Measurements from ENCODE around the gene TRAPPC2B. TPM values are rescaled to one million over a fixed set of nuclear protein-coding genes. Genes with fewer than 3 reads are reported as not detected.
"Not testable (repeated sequence)": the region's sequence is repeated elsewhere in the genome, so short reads cannot be mapped to it uniquely, and the experiment has no call there.

Gene TRAPPC2B
- total RNA-seq, 2 experiments from 2014 or later: 9.8 to 19.3 TPM

- CTCF ChIA-PET (ENCODE audit: unreplicated experiment): no interaction called here
- H3K79me2 ChIP-seq (ENCODE audit: insufficient read depth, low read depth, low read length): peaks cover 6% of the 10 kb centered on the region; the same call in 1 of the 2 replicates
- no peaks in the 10 kb centered on the region for H4K20me1 ChIP-seq (ENCODE audit: insufficient read depth, low read length)
- H3K36me3 ChIP-seq (ENCODE audit: insufficient read depth, low read length): no peaks in the 10 kb centered on the region
- no peak for DNase-seq (ENCODE audit: low spot score)
- BruUV-seq (replicated peaks): no TSS peak
- no peak overlapping the region for H3K27ac ChIP-seq (ENCODE audit: low read depth, low read length, poor library complexity, severe bottlenecking)
- H3K9me3 ChIP-seq (ENCODE audit: low read length): no peaks in the 10 kb centered on the region
- peaks cover 12% of the 10 kb centered on the region for H3K4me1 ChIP-seq (ENCODE audit: insufficient read depth, low read length, poor library complexity, severe bottlenecking)
- H3K9me2 ChIP-seq (ENCODE audit: insufficient read depth, low read length): no peaks in the 10 kb centered on the region
- H3K4me2 ChIP-seq (ENCODE audit: low read length): no peak overlapping the region
- intact Hi-C loops (cut with micrococcal nuclease; ENCODE audit: unreplicated experiment): no loop called here
- TF ChIP-seq CTCF (conservative IDR thresholded peaks at IDR 0.05; ENCODE audit: low read length) (no peak), EZH2phosphoT487 (IDR thresholded peaks at IDR 0.05; ENCODE audit: borderline replicate concordance, low read depth, low read length) (no peak)
- H2AFZ ChIP-seq (ENCODE audit: low read length): no peak overlapping the region
- POLR2A ChIA-PET: interaction anchor here (0.6 to 0.7 kb wide), 3 partner anchors 16 to 305 kb away, joined by 3 to 4 read pairs (median 4); no protein-coding TSS in a partner anchor
- no peak overlapping the region for H3K4me3 ChIP-seq (ENCODE audit: low read depth, low read length, poor library complexity, severe bottlenecking)
Observed at GRCh38 chr19:57366776-57367175, 3.4 kb downstream of the TRAPPC2B start.

GRCh38 chr19:57374179-57374578 lies 10.8 kb downstream of the TRAPPC2B start:
- no peaks in the 10 kb centered on the region for H3K79me2 ChIP-seq (ENCODE audit: insufficient read depth, low read depth, low read length)
- no peaks in the 10 kb centered on the region for H3K9me2 ChIP-seq (ENCODE audit: insufficient read depth, low read length)
- intact Hi-C loops (cut with micrococcal nuclease; ENCODE audit: unreplicated experiment): no loop called here
- H3K4me2 ChIP-seq (ENCODE audit: low read length): no peak overlapping the region
- CTCF ChIA-PET (ENCODE audit: unreplicated experiment): no interaction called here
- H3K4me1 ChIP-seq (ENCODE audit: insufficient read depth, low read length, poor library complexity, severe bottlenecking): no peaks in the 10 kb centered on the region
- H3K36me3 ChIP-seq (ENCODE audit: insufficient read depth, low read length): peaks cover 56% of the 10 kb centered on the region
- TF ChIP-seq EZH2phosphoT487 (IDR thresholded peaks at IDR 0.05; ENCODE audit: borderline replicate concordance, low read depth, low read length): no peak
- no peak for TF ChIP-seq CTCF (conservative IDR thresholded peaks at IDR 0.05; ENCODE audit: low read length)
- peaks cover 22% of the 10 kb centered on the region for H3K9me3 ChIP-seq (ENCODE audit: low read length)
- no peak for DNase-seq (ENCODE audit: low spot score)
- H2AFZ ChIP-seq (ENCODE audit: low read length): no peak overlapping the region
- H3K27ac ChIP-seq (ENCODE audit: low read depth, low read length, poor library complexity, severe bottlenecking): no peak overlapping the region
- no TSS peak for BruUV-seq (replicated peaks)
- POLR2A ChIA-PET: no interaction called here
- H3K4me3 ChIP-seq (ENCODE audit: low read depth, low read length, poor library complexity, severe bottlenecking): no peak overlapping the region
- H4K20me1 ChIP-seq (ENCODE audit: insufficient read depth, low read length): no peaks in the 10 kb centered on the region

- H3K79me2 ChIP-seq (ENCODE audit: insufficient read depth, low read depth, low read length); H3K4me2 ChIP-seq (ENCODE audit: low read length); H3K4me3 ChIP-seq (ENCODE audit: low read depth, low read length, poor library complexity, severe bottlenecking); H4K20me1 ChIP-seq (ENCODE audit: insufficient read depth, low read length); BruUV-seq (replicated peaks); H2AFZ ChIP-seq (ENCODE audit: low read length); H3K4me1 ChIP-seq (ENCODE audit: insufficient read depth, low read length, poor library complexity, severe bottlenecking); H3K9me2 ChIP-seq (ENCODE audit: insufficient read depth, low read length); intact Hi-C loops (cut with micrococcal nuclease; ENCODE audit: unreplicated experiment); CTCF ChIA-PET (ENCODE audit: unreplicated experiment); DNase-seq (ENCODE audit: low spot score); POLR2A ChIA-PET; H3K27ac ChIP-seq (ENCODE audit: low read depth, low read length, poor library complexity, severe bottlenecking): not testable (repeated sequence)
- H3K9me3 ChIP-seq (ENCODE audit: low read length): peaks cover 26% of the 10 kb centered on the region
- H3K36me3 ChIP-seq (ENCODE audit: insufficient read depth, low read length): peaks cover 56% of the 10 kb centered on the region
Observed at GRCh38 chr19:57374647-57375046, 11.3 kb downstream of the TRAPPC2B start.
